Tibial nerve (tissue), 4 donors: ENCODE data around the gene NBPF14.
A peak's percentile ranks its signal among the peaks of the same experiment; 100 is the strongest.
"Not testable (repeated sequence)": the region's sequence is repeated elsewhere in the genome, so short reads cannot be mapped to it uniquely, and the experiment has no call there.

Experiments
- EP300 ChIP-seq, 2 donors: sonication (generic); formaldehyde crosslinking; IDR thresholded peaks; one replicate each; pipeline ENCODE4 v1.6.1; 2017; ENCODE audit warnings: antibody characterized with exemption in 2 of 2, mild to moderate bottlenecking in 1 of 2
- POLR2A ChIP-seq, 2 donors: fragments of 450-650 bp; IDR thresholded peaks; one replicate each; pipeline ENCODE4 v1.6.1; 2017; ENCODE audit warnings: antibody characterized with exemption in 2 of 2, mild to moderate bottlenecking in 2 of 2, moderate library complexity in 2 of 2
- TF ChIP-seq, protein P1 (sequence below), 5 experiments: fragments of 200-600 bp in 3 of 5; fragments of 450-650 bp in 2 of 5; sonication (generic) in 3 of 5; IDR thresholded peaks; one replicate each; pipeline ENCODE4 v1.5.1; 2016 to 2019; ENCODE audit warnings: antibody characterized with exemption in 5 of 5, mild to moderate bottlenecking in 3 of 5, moderate library complexity in 2 of 5

DNA sequence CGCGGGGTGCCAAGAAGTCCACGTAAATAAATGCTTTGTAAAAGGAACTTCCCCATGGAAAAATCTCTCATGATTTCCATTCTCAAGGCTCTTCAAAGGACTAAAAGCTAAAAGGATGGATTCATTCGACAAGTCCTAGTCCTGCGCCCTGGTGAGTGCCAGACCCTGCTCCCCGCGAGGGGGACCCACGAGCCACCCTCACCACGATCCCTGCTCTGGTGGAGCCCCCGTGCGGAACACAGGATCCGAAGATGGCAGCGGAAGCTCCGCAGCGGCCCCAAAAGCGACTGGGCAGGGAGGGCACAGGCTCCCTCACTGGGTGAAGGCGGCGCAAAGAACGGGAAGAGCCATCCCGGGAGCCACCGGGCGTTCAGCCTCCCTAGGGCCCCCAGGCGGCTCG, 67.2 kb downstream of the NBPF14 start:
- TF ChIP-seq, protein P1, sequence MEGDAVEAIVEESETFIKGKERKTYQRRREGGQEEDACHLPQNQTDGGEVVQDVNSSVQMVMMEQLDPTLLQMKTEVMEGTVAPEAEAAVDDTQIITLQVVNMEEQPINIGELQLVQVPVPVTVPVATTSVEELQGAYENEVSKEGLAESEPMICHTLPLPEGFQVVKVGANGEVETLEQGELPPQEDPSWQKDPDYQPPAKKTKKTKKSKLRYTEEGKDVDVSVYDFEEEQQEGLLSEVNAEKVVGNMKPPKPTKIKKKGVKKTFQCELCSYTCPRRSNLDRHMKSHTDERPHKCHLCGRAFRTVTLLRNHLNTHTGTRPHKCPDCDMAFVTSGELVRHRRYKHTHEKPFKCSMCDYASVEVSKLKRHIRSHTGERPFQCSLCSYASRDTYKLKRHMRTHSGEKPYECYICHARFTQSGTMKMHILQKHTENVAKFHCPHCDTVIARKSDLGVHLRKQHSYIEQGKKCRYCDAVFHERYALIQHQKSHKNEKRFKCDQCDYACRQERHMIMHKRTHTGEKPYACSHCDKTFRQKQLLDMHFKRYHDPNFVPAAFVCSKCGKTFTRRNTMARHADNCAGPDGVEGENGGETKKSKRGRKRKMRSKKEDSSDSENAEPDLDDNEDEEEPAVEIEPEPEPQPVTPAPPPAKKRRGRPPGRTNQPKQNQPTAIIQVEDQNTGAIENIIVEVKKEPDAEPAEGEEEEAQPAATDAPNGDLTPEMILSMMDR (IDR thresholded peaks at IDR 0.05), result peak in 1 of 5 experiments; percentile 4
- not testable (repeated sequence) for TF ChIP-seq POLR2A, EP300 (IDR thresholded peaks at IDR 0.05)
